Amniotic stem cell (primary cell): Measurements from ENCODE around the gene ARPC2.

ENCODE experiments used
- DNase-seq: peaks from one replicate; lab custom pipeline; 2025; lab: John Stamatoyannopoulos, UW

Gene ARPC2

GRCh38 chr2:218255446-218255845 is 38.5 kb downstream of the ARPC2 start:
- no peak for DNase-seq

- no peak for DNase-seq
These were observed 39.8 kb downstream of the ARPC2 start for GRCh38 chr2:218256612-218257350.

GRCh38 chr2:218257390-218257981 is 40.5 kb downstream of the ARPC2 start:
- no peak for DNase-seq

- peak; percentile 56 for DNase-seq
These were observed 42.3 kb downstream of the ARPC2 start for GRCh38 chr2:218259099-218259961.

- no peak for DNase-seq
These were observed 43.2 kb downstream of the ARPC2 start for GRCh38 chr2:218260166-218260565.

GRCh38 chr2:218260742-218261422 is 43.9 kb downstream of the ARPC2 start, which contains the start of gene GPBAR1:
GPBAR1 (plus strand) TSS chr2:218261015; CDS start chr2:218262725, 1,710 bp downstream.
- no peak for DNase-seq

GRCh38 chr2:218261423-218262236 is 44.6 kb downstream of the ARPC2 start:
- no peak for DNase-seq

GRCh38 chr2:218262237-218262600 is 45.2 kb downstream of the ARPC2 start:
- no peak for DNase-seq

- no peak for DNase-seq
These were observed 45.9 kb downstream of the ARPC2 start for GRCh38 chr2:218262631-218263586.

GRCh38 chr2:218263817-218264641 is 47.0 kb downstream of the ARPC2 start:
- DNase-seq: no peak

GRCh38 chr2:218264773-218265561 is 48.0 kb downstream of the ARPC2 start:
- no peak for DNase-seq

GRCh38 chr2:218265626-218266025 is 48.6 kb downstream of the ARPC2 start:
- no peak for DNase-seq

- DNase-seq: no peak
These were observed 49.5 kb downstream of the ARPC2 start for GRCh38 chr2:218266316-218266979.

- no peak for DNase-seq
These were observed 50.3 kb downstream of the ARPC2 start for GRCh38 chr2:218267259-218267658.

GRCh38 chr2:218269900-218270720 is 53.1 kb downstream of the ARPC2 start, which contains the start of the genes AAMP and PNKD:
AAMP (minus strand) TSS chr2:218270137; CDS start chr2:218270086, 51 bp downstream.
PNKD (plus strand) TSS chr2:218270519; CDS start chr2:218270536, 17 bp downstream.
- DNase-seq: peak; percentile 100

GRCh38 chr2:218270721-218271486 is 53.9 kb downstream of the ARPC2 start:
- DNase-seq: no peak
